DOHH2 (cell line): Measurements from ENCODE around the gene SH3RF3.

Experiments used
- EZH2phosphoT487 ChIP-seq: fragments of 200-600 bp; sonication (generic); IDR thresholded peaks from 2 replicates; pipeline ENCODE4 v1.6.1; 2017; ENCODE audit warnings: borderline replicate concordance, mild to moderate bottlenecking, antibody characterized with exemption, low read length, moderate library complexity, mixed read lengths
- TF ChIP-seq, protein P1 (sequence below): fragments of 200-600 bp; sonication (generic); IDR thresholded peaks from one replicate; pipeline ENCODE4 v1.5.1; 2014; ENCODE audit warnings: antibody characterized with exemption, mild to moderate bottlenecking, low read depth, low read length; ENCODE audit not compliant: poor library complexity, severe bottlenecking

DNA sequence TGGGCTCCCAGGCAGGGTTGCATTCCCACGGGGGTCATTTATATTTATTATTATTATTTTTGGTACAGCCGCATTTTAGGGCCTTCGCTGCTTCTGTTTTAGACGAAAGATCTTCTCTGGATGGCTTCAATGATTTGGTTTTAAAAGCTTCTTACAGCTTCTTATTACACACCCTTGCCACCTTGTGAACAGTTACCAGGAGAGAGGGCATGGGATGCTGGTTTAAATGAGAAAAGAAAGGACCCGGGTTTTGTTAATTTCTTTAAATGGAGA lies 1.7 kb downstream of the SH3RF3 start:
- TF ChIP-seq, protein P1, sequence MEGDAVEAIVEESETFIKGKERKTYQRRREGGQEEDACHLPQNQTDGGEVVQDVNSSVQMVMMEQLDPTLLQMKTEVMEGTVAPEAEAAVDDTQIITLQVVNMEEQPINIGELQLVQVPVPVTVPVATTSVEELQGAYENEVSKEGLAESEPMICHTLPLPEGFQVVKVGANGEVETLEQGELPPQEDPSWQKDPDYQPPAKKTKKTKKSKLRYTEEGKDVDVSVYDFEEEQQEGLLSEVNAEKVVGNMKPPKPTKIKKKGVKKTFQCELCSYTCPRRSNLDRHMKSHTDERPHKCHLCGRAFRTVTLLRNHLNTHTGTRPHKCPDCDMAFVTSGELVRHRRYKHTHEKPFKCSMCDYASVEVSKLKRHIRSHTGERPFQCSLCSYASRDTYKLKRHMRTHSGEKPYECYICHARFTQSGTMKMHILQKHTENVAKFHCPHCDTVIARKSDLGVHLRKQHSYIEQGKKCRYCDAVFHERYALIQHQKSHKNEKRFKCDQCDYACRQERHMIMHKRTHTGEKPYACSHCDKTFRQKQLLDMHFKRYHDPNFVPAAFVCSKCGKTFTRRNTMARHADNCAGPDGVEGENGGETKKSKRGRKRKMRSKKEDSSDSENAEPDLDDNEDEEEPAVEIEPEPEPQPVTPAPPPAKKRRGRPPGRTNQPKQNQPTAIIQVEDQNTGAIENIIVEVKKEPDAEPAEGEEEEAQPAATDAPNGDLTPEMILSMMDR: no peak
- TF ChIP-seq EZH2phosphoT487: no peak
